Left hindlimb (tissue), 1 donor: Measurements from ENCODE around the gene HES1.
"Not testable (repeated sequence)": the region's sequence is repeated elsewhere in the genome, so short reads cannot be mapped to it uniquely, and the experiment has no call there.

Experiments used
- DNase-seq: peaks from one replicate; pipeline ENCODE4 v3.0.0-alpha.2; 2018

Gene HES1

GRCh38 chr3:194145702-194146101 lies 9.8 kb downstream of the HES1 start:
- no peak for DNase-seq

- no peak for DNase-seq
These were observed 11.7 kb downstream of the HES1 start for GRCh38 chr3:194147679-194148078.

- DNase-seq, result no peak
These were observed 12.4 kb downstream of the HES1 start for GRCh38 chr3:194148383-194148782.

GRCh38 chr3:194150252-194150934 lies 14.4 kb downstream of the HES1 start:
- DNase-seq, result no peak

GRCh38 chr3:194150935-194151302 lies 15.0 kb downstream of the HES1 start:
- DNase-seq, result not testable (repeated sequence)

GRCh38 chr3:194154346-194154745 lies 18.4 kb downstream of the HES1 start:
- peak; percentile 20 for DNase-seq

GRCh38 chr3:194156095-194156494 lies 20.1 kb downstream of the HES1 start:
- DNase-seq, result peak; percentile 4

- DNase-seq, result no peak
These were observed 23.0 kb downstream of the HES1 start for GRCh38 chr3:194158942-194159439.

- DNase-seq, result peak; percentile 6
These were observed 24.2 kb downstream of the HES1 start for GRCh38 chr3:194160158-194160557.

GRCh38 chr3:194161131-194162045 lies 25.4 kb downstream of the HES1 start:
- peak; percentile 61 for DNase-seq

GRCh38 chr3:194162070-194162678 lies 26.2 kb downstream of the HES1 start:
- peak; percentile 21 for DNase-seq

GRCh38 chr3:194162817-194163584 lies 27.1 kb downstream of the HES1 start:
- no peak for DNase-seq

GRCh38 chr3:194163697-194164096 lies 27.7 kb downstream of the HES1 start:
- peak; percentile 29 for DNase-seq

GRCh38 chr3:194164861-194165260 lies 28.9 kb downstream of the HES1 start:
- no peak for DNase-seq

- DNase-seq, result peak; percentile 17
These were observed 29.5 kb downstream of the HES1 start for GRCh38 chr3:194165271-194166018.

GRCh38 chr3:194166682-194167479 lies 30.9 kb downstream of the HES1 start:
- peak; percentile 45 for DNase-seq

GRCh38 chr3:194167480-194168282 lies 31.7 kb downstream of the HES1 start:
- DNase-seq, result no peak

GRCh38 chr3:194168994-194169393 lies 33.0 kb downstream of the HES1 start:
- DNase-seq, result peak; percentile 6

- peak; percentile 22 for DNase-seq
These were observed 33.6 kb downstream of the HES1 start for GRCh38 chr3:194169595-194169994.

- no peak for DNase-seq
These were observed 34.8 kb downstream of the HES1 start for GRCh38 chr3:194170793-194171192.
